HUES48 (cell line): ENCODE measurements around the gene MYL12A.

ENCODE experiments used
- H3K27ac ChIP-seq: one replicate; pipeline ENCODE4 v1.7.0; 2013; ENCODE audit warnings: low read depth, low read length, inconsistent platforms
- H3K27me3 ChIP-seq: 2 replicates; pipeline ENCODE4 v1.6.1; 2013; ENCODE audit warnings: mild to moderate bottlenecking, low read length; ENCODE audit not compliant: control insufficient read depth, insufficient read depth
- H3K36me3 ChIP-seq: 2 replicates; pipeline ENCODE4 v1.6.1; 2013; ENCODE audit warnings: low read length; ENCODE audit not compliant: control insufficient read depth, insufficient read depth
- H3K4me1 ChIP-seq: 2 replicates; pipeline ENCODE4 v1.6.1; 2013; ENCODE audit warnings: mild to moderate bottlenecking, low read length; ENCODE audit not compliant: control insufficient read depth, insufficient read depth
- H3K4me3 ChIP-seq: 2 replicates; pipeline ENCODE4 v1.5.1; 2013; ENCODE audit warnings: mild to moderate bottlenecking, low read depth, low read length
- H3K9ac ChIP-seq: 2 replicates; pipeline ENCODE4 v1.6.1; 2013; ENCODE audit warnings: mild to moderate bottlenecking, low read depth, low read length, moderate library complexity
- H3K9me3 ChIP-seq: 2 replicates; pipeline ENCODE4 v1.6.1; 2013; ENCODE audit warnings: low read length; ENCODE audit not compliant: control insufficient read depth, insufficient read depth

The MYL12A gene

DNA sequence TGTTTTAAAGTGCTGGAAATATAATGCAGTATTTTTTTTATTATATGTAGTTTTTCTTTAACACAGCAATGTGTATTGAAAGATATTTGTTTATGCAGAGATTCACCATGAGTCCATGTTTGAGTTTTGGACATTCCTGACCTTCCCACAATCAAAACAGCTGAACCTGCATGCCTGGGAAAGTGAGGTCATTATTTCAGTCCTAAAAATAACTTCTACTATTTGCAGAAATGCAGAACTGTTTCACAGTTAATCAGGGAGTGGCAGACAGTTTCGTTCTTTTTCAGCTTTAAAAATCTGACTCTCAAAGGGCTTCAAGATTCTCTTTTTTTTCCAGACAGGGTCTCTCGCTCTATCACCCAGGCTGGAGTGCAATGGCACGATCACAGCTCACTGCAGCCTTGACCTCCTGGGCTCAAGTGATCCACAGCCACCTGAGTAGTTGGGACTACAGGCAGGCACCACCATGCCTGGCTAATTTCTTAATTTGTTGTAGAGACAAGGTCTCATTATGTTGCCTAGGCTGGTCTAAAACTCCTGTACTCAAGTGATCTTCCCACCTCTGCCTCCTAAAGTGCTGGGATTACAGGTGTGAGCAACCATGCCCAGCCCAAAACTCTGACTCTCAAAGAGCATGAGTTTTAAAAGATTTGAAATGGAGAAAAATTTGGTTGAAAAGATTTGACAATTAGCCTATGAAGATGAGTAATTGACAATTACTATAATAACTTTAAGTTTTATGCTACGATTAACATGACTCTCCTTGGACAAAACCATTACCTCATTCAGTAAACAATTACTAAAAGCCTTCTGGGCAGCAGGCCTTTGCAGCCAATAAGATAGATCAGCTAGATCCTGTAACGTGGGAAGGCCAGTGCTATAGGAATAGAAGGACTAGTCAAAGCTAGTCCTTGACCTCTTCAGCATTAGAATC, 9.4 kb downstream of the MYL12A start:
- Histone ChIP-seq H3K36me3 (peaks cover 72% of the 10 kb centered on the region), H3K9ac (no peak overlapping the region), H3K9me3 (no peaks in the 10 kb centered on the region), H3K4me3 (no peak overlapping the region), H3K27me3 (no peaks in the 10 kb centered on the region), H3K4me1 (peaks cover 19% of the 10 kb centered on the region), H3K27ac (peak overlapping the region; percentile 83)

- peaks cover 19% of the 10 kb centered on the region for H3K4me1 ChIP-seq
Measured at GRCh38 chr18:3257627-3258120, 10.1 kb downstream of the MYL12A start.

DNA sequence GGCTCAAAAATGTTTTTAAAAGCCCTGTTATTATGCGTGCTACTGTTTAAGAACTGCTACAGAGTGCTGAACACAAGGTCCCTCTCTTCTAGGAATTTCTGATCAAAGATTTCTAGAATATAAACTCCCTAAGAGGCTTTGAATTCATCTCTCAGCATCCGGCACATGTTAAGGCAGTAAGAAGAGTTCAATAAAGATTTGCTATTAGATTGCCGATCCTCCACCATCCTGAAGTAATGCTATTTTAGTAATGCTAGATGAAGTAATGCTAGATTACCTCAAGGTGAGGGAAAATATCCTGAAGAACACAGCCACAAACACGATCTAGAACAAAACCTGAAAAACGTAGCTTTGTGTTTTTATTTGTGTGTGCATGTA, 13.4 kb downstream of the MYL12A start:
- H3K9me3 ChIP-seq = no peaks in the 10 kb centered on the region
- peak overlapping the region; percentile 100 for H3K9ac ChIP-seq
- peaks cover 36% of the 10 kb centered on the region for H3K36me3 ChIP-seq
- H3K4me3 ChIP-seq = peak overlapping the region; percentile 88
- no peaks in the 10 kb centered on the region for H3K27me3 ChIP-seq
- H3K27ac ChIP-seq = peak overlapping the region; percentile 99
- H3K4me1 ChIP-seq = peaks cover 32% of the 10 kb centered on the region

More at GRCh38 chr18:3257627-3258120, 10.1 kb downstream of the MYL12A start:
- no peaks in the 10 kb centered on the region for H3K9me3 ChIP-seq
- H3K4me3 ChIP-seq = no peak overlapping the region
- H3K9ac ChIP-seq = no peak overlapping the region
- no peaks in the 10 kb centered on the region for H3K27me3 ChIP-seq
- peaks cover 69% of the 10 kb centered on the region for H3K36me3 ChIP-seq
- H3K27ac ChIP-seq = peak overlapping the region; percentile 83

- Histone ChIP-seq H3K36me3 (peaks cover 30% of the 10 kb centered on the region), H3K9me3 (no peaks in the 10 kb centered on the region), H3K27ac (peak within 1 kb of the TSS; percentile 99), H3K9ac (peak within 1 kb of the TSS; percentile 100), H3K27me3 (no peaks in the 10 kb centered on the region), H3K4me1 (peaks cover 29% of the 10 kb centered on the region), H3K4me3 (peak within 1 kb of the TSS; percentile 88)
Measured at GRCh38 chr18:3261373-3262233, 14.0 kb downstream of the MYL12A start, which contains the start of gene MYL12B. Gene MYL12B (plus strand): TSS chr18:3262133. CDS start chr18:3272899, 10,766 bp downstream.

DNA sequence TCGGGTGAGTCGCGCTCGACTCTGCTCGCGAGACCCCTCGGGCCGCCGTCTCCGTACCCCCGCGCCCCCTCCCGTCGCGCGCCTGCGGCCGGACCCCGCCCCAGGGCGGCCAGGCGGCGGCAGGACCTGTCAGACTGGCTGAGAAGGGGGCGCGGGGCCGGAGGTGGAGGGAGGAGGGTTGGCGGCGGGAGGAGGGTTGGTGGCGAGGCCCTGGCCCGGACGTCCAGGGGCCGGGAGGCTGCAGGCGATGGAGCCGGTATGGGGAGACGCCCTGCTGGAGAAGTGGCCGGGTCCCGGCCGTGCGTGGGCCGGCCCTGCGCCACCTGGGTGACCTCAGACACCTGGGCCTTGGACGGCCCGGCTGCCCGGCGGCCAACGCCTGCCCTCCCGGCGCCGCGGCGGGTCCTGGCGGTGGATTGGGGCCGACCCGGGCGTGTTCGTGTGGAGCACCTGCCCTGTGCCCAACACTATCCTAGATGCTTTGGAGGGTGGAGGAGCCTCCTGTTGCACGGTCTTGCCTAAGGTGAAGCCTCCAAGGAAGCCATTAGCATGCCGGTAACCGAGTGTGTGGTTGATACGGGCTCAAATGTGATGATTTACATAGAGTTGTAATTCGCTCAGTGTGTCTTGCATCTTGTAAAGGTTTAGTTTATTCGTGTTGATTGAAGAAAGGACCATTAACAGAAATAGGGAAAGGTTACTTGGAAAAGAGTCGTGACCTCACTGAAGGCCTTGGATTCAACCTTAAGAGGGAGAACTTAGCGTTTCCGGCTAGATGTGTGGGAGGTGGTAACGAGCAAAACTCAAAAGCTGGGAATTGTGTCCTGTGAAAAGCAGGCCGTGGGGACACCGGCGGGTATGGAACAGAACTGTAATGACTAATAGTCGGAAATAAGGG, 14.9 kb downstream of the MYL12A start:
- peak overlapping the region; percentile 99 for H3K27ac ChIP-seq
- peak overlapping the region; percentile 88 for H3K4me3 ChIP-seq
- peaks cover 27% of the 10 kb centered on the region for H3K4me1 ChIP-seq
- peaks cover 21% of the 10 kb centered on the region for H3K36me3 ChIP-seq
- H3K9ac ChIP-seq = peak overlapping the region; percentile 100
- no peaks in the 10 kb centered on the region for H3K9me3 ChIP-seq
- H3K27me3 ChIP-seq = no peaks in the 10 kb centered on the region

DNA sequence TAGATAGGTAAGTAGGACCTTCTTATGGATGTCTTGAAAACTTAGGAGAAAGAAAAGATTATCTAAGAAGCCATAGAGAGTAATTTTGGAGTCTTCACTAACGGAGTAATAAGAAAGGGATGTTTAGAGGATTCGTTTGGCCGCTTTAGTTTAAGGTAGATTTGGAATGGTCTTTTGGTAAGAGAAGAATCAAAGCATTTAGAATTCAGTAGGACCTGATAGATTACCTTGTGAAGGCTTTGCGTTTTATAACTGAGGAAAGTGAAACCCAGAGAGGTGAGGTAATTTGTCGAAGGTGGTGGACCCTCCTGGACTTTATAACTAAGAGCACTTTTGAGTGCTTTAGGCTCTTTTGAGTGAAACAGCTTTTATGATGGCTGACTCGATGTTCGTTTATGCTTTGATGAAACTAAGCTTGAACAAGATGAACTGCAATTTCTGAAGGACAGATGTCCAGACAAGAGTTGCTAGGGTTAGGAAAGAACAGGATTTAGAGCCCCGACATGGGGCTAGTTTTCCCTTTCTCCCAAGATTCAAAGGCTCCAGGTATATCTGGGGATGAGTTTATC, 15.6 kb downstream of the MYL12A start:
- Histone ChIP-seq H3K9ac (peak overlapping the region; percentile 100), H3K4me3 (peak overlapping the region; percentile 88), H3K27ac (peak overlapping the region; percentile 99), H3K36me3 (peaks cover 14% of the 10 kb centered on the region), H3K4me1 (peaks cover 29% of the 10 kb centered on the region), H3K27me3 (no peaks in the 10 kb centered on the region), H3K9me3 (no peaks in the 10 kb centered on the region)

- 0 out of 2 replicates have a peak, but pooled peaks cover 3% of the 10 kb centered on the region for H3K36me3 ChIP-seq
- H3K9me3 ChIP-seq = no peaks in the 10 kb centered on the region
- 0 out of 2 replicates have a peak overlapping the region, but pooled peaks have one; percentile 88 for H3K4me3 ChIP-seq
- no peak overlapping the region for H3K9ac ChIP-seq
- peaks cover 39% of the 10 kb centered on the region for H3K4me1 ChIP-seq
- H3K27me3 ChIP-seq = no peaks in the 10 kb centered on the region
- H3K27ac ChIP-seq = no peak overlapping the region
Measured at GRCh38 chr18:3264362-3264761, 16.8 kb downstream of the MYL12A start.

DNA sequence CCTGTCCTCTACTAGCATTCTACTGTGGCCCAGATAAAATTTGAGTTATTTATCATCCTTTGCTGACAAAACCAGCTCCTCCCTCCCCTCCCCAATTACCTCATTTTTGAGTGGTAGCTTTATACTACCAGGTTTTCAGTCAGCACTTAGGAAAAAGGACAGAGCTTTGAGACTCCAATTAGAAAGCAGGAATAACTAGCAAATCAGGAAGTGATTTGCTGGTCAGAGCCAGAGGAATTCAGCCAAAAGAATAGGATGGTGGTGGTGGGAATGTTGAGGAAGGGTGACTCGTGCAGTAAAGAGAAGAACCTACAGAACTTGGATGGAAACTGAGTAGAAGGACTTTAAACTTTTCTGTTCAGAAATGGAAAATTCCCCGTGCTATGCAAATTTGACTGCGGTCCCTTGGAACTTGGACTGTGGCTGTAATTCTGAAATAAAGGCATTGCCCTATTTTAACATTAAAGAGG, 18.0 kb downstream of the MYL12A start:
- H3K9me3 ChIP-seq = no peaks in the 10 kb centered on the region
- no peaks in the 10 kb centered on the region for H3K27me3 ChIP-seq
- H3K27ac ChIP-seq = peak overlapping the region; percentile 33
- H3K4me1 ChIP-seq = peaks cover 43% of the 10 kb centered on the region
- H3K36me3 ChIP-seq = no peaks in the 10 kb centered on the region
- H3K4me3 ChIP-seq = no peak overlapping the region
- H3K9ac ChIP-seq = no peak overlapping the region

- Histone ChIP-seq H3K27me3 (no peaks in the 10 kb centered on the region), H3K36me3 (no peaks in the 10 kb centered on the region), H3K9ac (no peak overlapping the region), H3K4me1 (peaks cover 43% of the 10 kb centered on the region), H3K27ac (peak overlapping the region; percentile 33), H3K4me3 (no peak overlapping the region), H3K9me3 (no peaks in the 10 kb centered on the region)
Measured at GRCh38 chr18:3266062-3266608, 18.5 kb downstream of the MYL12A start.
